Urothelium cell line (cell line): ENCODE measurements around the gene TROAP.

ENCODE experiments used
- DNase-seq: peaks from one replicate; pipeline ENCODE4 v3.0.0; 2011; ENCODE audit warnings: low spot score, mixed read lengths
- FAIRE-seq: peaks from 2 replicates; lab custom pipeline; 2011; peaks lifted over from hg19 to GRCh38; lab: Jason Lieb, UNC

The TROAP gene

DNA sequence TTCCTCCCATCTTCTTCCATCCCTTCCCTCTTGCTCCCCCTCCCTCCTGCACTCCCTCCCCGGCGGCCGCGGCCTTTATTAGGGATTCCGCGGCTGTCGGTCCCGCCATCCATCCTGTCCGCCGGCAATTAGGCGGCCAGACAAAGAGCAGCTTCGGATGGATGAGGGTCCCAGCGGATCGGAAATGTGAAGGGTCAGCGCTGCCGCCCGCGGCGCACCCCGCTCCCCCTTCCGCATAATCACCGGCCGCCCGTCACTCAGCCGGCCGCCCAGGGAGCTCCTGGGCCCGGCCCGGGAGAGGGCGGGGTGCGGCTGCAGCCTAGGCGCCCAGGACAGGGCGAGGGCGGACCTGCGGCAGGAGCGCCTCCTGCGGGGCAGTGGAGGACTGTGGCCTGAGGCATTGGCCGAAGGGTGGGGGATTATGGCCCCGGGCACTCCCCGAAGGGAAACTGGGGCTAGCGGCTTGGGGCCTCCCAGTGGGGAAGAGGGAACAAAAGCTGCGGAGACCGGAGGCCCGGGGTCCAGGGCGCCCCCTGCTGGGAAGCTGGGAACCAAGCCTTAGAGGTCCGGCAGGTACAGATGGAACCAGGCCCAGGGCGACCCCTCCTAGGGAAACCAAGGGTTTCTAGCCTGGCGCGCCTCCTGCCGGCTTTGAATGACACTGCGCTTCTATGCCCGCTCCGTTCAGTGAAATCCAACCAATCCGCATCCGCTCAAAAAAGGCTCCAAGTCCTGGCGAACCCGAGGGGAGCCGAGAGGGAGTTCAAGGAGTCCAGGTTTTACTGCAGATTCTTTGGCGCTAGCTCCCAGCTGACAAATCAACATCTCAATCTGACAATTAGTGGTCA lies 19.2 kb downstream of the TROAP start:
- no peak for DNase-seq
- no peak for FAIRE-seq

DNA sequence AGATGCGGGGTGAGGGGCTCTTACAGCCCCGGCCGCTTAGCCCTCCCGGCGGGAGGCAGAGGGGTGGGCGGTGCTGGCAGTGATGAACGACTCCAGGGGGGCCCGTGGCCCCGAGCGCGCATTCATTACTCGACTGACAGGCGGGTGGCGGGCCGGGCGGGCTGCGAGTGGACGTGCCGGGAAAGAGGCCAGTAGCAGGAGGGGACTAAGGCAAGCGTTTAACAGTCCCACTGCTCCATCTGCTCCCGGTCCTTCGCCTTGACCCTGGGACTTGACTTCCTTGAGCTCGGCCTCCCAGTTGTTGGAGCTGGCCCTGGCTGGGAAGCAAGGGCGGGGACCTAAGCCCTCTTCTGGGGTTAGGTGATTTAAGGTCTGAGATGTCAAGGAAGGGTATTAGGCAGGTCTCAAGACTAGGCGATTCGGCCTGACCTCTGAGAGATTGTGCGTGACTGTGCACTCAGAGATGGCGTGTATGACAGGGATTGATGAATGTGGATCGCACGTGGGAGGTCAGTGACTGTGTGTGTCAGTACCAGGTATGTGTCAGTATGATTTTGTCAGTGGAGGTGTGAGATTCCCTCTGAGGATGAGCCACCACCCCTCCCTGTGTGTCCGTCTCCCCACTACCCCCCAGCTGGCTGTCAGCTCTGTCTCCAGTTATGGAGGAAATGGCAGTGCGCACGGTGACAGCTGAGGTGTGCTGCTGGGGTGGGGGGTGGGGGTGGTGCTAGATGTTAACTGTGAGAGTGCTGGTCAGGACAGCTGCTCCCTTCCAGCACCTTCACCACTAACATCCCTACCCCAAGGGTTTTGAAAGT lies 20.1 kb downstream of the TROAP start:
- DNase-seq (no peak), FAIRE-seq (peak; percentile 78)

DNA sequence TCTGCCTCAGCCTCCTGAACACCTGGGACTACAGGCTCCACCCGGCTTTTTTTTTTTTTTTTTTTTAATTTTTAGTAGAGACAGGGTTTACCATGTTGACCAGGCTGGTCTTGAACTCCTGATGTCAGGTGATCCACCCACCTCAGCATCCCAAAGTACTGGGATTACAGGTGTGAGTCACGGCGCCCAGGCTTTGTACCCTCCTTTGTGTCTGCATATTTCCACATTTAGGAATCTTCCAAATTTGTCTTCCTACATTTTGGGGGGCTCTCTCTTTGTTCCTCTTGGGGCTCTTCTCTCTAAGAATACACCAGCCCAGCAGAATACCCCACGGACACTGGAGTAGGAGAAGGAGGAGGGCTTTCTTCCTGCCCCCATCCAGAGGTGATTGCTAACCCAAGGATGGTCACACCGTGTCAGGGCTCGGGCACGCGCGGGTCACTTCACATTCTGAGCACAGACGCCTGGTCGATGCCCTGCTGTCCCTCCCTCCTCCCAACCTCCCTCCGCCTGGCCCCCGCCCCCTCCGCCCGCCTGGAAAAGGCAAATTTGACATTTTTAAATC lies 21.5 kb downstream of the TROAP start:
- DNase-seq (no peak), FAIRE-seq (no peak)

DNA sequence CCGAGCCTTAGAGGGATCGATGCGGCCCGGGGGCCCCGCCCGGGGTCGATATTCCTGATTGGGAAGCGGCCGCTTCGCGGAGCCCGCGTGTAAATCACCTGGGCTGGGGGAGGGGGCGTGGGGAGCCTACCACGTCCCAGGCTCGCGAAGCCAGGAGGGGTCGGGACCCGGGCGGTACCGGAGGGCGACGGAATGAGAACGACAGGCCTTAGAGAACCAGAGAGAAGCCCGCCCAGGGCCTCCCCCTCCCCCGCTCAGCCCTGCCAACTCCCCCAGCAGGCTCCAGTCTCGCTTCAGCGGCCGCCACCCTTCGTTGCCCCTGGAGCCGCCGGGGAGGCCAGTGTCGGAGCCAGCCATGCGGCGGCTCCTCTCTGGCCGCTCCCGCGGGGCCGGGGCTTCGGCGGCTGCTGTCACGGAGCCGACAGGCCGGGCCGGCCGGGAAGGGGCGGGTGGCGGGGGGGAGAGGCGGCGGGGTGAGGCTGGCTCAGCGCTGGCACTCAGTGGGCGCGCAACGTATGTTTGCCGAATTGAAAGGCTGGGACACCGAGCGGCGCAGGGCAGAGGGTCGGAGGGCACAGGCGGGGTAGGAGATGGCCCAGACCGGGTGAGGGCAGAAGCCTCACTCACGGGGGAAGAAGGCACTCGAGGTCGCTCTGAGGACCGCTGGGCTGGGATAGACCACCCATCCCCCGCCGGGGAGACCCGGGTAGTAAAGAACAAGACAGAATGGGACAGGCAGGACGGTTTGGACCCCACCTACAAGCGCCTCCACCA lies 22.2 kb downstream of the TROAP start:
- DNase-seq (no peak), FAIRE-seq (no peak)

DNA sequence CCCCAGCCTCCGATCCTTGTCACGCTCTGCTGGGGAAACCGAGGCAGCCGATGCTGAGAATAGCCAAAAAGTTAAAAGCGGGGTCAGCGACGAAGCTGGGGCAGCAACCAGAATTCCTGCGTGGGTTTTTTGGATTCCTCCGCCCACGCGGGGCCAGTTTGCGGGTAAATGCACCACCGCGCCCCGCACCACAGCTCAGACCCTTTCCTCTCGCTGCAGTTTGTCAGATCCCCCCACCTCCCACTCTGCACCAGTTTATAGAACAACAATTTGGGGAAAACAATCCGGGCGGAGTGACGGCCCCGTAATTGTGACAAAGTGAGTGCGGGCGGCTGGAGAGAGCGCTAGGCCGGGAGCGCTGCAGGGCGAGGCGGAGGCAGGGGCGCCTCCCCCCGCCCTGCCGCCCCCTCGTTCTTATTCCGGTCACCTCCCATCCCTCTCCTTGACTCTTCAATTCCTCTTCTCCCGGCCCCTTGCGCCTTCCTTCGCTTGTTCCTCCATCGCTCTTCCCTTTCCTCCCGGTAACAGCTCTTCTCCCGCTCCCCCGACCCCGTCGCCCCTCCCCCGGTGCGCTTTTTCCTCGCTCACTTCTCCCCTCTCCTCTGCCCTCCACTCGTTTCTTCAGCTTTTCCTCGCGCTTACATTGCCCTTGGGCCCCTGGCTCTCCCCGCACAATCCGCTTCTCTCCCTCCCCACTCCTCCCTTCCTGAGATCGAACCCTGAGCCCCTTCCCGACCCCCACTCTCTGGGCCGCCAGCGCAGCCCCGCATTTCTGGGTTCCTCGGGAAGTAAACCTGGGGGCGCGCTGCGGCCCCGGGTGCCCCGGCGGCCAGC lies 23.0 kb downstream of the TROAP start:
- DNase-seq: no peak
- FAIRE-seq: no peak

DNA sequence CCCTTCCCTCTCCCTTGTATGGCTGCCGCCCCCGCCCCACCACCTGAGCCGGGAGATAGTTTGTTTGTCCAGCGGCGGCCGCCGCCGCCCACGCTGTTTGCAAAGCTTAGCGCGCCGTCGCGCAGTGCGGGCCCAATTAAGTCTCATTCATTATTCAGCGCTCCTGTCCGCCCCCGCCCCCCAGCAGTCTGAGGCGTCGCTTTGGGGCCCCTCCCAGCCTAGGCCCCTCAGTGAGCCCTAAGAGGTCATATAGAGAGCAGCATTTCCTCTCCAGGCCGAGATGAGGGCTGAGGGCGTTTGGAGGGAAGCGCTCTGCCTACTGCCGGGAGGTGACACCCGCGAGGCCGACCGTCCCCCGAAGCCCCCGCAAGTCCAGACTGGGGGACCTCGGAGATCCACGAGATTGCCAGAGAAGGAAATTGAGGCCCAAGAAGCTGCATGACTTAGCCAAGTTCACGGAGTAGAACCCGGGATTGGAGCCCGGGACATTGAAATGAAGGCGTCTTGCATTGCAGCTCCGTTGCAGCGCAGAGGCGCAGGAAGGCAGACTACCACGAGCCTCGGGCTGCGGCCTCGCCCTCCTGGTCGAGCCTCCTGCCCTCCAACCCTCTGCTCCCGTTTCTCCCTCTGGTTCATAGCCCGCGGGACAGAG lies 23.7 kb downstream of the TROAP start, which contains the start of gene DNAJC22:
Gene DNAJC22 (plus strand): TSS at position 230 of the 652 bp plus-strand sequence. CDS start 1,985 bp downstream, outside the sequence.
- DNase-seq (no peak), FAIRE-seq (no peak)

DNA sequence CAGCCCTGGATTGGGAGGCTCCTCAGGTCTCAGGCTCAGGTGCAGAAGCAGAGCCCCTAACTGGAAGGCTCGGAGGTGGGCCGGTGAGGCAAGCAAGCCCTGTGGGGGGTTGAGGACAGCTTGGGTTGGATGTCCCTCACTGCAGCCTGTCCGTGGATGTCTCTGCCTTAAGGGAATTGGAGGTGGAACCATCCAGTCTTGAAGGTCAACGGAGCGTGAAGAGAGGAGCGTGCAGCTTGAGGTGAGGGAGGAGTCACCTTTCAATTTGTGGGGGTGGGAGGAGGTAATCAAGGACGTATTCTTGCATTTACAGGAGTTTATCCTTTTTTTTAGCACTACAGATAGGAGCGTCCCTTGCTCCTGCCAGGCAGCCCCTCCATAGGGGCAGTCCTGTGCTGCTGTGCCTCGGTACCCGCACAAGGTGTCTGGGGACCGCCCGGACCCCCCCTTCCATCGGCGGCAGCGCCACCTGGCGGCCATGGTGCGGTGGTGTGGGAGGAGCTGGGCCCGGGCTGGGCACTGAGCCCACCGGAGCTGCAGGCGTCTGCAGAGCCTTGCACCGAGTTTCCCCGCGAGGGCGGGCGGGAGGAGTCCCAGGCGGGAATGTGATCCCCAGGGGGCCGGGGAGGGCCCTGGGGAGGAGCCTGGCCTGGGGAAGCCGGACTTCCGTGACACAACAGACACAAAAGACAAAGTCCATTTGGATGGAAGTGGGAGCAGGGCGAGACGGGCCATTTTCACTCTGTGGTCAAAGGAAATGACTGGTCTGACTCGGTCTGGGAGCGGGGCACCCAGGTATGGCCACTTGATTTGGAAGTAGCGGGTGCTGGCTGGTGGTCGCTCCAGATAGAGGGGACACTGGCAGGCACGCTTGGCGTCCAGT lies 24.5 kb downstream of the TROAP start:
- FAIRE-seq (no peak), DNase-seq (peak; percentile 97)

DNA sequence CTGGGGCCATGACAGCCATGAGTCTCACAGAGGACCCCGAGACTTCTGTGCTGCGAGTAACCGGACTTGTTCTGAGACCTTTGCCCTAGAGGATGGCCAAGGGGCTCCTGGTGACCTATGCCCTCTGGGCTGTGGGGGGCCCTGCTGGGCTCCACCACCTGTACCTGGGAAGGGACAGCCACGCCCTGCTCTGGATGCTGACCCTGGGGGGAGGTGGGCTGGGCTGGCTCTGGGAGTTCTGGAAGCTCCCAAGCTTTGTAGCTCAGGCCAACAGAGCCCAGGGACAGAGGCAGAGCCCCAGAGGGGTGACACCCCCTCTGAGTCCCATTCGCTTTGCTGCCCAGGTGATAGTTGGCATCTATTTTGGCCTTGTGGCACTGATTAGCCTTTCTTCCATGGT lies 25.7 kb downstream of the TROAP start:
- DNase-seq (no peak), FAIRE-seq (no peak)

DNA sequence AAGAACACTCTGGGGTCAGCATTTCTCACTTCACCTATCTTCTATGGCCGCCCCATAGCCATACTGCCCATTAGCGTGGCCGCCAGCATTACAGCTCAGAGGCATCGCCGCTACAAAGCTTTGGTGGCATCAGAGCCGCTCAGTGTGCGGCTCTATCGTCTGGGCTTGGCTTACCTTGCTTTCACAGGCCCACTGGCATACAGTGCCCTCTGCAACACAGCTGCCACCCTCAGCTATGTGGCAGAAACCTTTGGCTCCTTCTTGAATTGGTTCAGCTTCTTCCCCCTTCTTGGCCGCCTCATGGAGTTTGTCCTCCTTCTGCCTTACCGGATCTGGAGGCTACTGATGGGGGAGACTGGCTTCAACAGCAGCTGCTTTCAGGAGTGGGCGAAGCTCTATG lies 26.2 kb downstream of the TROAP start:
- no peak for FAIRE-seq
- DNase-seq: no peak

DNA sequence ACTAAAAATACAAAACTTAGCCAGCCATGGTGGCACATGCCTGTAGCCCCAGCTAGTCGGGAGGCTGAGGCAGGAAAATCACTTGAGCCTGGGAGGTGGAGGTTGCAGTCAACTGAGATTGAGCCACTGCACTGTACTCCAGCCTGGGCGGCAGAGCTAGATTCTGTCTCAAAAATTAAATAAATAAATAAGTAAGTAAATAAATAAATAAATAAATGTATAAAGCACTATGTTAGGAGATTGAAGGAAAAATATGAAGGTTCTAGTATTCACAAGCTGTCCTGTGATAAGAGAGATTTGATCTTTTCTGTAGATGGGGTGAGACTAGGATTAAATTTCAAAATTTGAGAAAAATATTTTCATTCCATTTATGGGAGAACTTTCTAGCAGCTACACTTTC lies 29.3 kb downstream of the TROAP start:
- FAIRE-seq (no peak), DNase-seq (no peak)

DNA sequence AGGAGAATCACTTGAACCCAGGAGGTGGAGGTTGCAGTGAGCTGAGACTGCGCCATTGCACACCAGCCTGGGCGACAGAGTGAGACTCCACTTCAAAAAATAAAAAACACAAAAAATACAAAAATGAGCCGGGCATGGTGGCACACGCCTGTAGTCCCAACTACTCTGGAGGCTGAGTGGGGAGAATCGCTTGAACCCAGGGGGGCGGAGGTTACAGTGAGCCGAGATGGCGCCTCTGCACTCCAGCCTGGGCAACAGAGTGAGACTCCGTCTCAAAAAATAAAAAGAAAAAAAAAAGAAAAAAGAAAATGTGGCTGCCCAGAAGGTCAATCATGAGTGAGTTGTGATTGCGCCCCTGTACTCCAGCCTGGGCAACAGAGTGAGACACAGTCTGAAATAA lies 32.9 kb downstream of the TROAP start:
- no peak for FAIRE-seq
- no peak for DNase-seq

DNA sequence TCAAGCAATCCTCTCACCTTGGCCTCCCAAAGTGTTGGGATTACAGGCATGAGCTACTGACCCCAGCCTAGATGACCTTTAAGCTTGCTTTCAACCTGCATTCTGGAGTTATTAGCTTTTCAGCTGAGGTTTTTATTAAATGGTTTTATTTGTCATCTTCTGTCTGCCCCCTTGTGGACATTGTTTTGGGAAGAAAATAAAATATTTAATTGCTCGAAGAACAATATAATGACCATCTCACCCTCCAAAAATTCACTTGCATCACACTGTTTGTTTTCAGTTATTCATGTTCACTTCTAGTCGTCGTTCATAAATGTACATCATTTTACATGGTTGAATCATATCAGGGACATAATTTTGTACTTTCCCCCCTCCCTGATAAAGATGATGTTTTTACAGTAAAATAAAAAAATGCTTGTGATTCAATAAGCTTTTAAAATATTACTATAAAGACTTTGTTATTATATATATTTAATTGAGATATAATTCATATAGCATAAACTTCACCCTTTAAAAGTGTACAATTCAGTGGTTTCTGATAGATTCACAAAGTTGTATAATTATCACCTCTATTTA lies 34.1 kb downstream of the TROAP start:
- DNase-seq (no peak), FAIRE-seq (no peak)

DNA sequence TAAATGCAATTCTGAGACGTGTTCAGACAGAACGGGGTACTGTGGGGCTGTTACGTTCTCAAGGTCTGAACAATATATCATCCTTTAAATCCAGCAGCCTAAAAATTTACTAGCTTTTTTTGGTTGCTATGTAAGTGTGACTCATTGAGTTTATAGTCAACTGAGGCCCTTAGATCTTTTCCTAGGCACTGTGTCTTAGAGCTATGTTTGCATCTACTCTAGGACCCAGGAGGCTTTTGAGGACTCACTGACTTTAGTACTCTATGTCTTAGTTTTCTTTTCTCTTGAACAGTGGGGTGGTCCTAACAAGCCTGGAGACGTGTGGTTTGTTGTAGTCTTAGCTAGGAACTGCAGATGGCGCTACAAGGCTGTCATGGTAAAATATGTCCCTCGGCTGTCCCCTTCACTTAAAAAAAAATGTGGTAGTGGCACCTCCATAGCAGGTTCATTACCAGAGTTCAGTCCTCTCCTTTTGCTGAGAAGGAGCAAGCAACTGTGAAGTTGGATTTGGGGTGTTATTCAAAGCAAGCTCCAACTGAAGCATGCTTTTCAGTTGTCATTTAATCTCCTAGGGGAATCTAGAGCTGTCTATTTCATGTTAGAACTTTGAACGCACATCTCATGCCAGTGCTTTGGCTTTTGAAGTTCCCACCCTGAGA lies 35.6 kb downstream of the TROAP start:
- FAIRE-seq (no peak), DNase-seq (peak; percentile 69)

DNA sequence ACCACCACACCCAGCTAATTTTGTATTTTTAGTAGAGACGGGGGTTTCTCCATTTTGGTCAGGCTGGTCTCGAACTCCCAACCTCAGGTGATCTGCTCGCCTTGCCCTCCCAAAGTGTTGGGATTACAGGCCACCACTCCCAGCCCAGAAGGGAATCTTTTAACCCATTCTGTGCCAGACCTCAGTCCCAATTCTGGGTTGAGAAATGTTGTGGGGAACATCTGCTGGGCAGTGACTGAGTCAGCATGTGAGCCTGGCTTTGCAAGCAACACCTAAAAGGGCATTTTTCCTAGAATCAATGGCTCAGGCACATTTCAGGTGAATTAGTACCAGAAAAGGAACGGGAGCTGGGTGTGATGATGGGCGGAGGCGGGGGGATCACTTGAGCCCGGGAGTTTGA lies 36.6 kb downstream of the TROAP start:
- DNase-seq: no peak
- FAIRE-seq: no peak

DNA sequence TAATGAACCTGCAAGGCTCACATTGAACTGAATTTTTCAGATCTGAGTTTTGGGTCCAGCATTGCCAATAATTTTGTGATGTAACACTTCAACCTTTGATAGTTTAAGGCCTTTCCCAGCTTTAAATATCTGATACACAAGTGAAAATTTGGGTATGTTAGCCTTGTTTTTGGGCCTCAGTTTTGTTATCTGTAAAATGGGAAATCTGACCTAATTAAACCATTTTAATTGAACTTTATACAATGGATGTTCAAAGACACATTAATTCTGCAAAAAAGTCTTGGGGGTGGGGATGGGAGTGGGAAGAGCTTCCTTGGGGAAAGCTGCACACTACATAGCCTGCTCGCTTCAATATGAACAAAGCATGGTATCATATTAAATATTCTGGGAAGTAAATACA lies 39.0 kb downstream of the TROAP start:
- FAIRE-seq: no peak

DNA sequence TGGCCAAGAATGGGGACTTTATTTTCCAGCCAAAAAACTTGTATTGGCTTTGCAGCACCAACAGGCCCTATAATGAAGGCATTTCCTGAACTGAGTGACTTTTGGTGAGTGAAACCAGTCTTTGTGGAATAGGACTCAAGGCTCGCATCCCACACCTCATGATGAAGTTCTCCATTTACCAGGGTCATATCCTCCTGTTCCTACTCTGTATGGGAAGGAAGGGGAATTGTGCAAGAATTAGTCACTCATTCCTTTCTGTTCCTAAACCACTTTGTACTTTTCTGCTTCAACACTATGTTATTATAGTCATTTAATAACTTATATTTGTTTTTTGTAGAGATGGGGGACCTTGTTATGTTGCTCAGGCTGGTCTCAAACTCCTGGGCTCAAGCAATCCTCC lies 41.9 kb downstream of the TROAP start:
- FAIRE-seq (no peak), DNase-seq (no peak)

More for the DNA sequence above, 39.0 kb downstream of the TROAP start:
- no peak for DNase-seq

DNA sequence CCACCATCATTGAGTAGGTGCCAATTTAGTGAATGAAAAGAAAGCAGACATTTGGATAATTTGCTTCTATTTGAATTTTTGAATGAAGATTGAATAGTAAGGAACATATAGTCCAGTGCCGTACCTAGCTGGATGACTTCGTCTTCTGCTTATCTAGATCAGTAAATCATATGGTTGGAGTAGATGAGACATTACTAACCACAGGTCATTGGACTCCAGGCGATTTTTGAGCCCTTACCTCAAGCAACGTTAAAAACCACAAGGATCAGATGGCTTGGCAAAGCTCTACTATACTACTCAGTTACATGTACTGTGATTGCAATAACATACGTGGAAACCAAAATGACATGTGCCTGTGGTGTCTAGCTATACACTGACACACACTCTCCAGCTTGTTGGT lies 42.5 kb downstream of the TROAP start:
- DNase-seq (no peak), FAIRE-seq (no peak)
